ENCODE results near the gene SLC10A7.

DNA sequence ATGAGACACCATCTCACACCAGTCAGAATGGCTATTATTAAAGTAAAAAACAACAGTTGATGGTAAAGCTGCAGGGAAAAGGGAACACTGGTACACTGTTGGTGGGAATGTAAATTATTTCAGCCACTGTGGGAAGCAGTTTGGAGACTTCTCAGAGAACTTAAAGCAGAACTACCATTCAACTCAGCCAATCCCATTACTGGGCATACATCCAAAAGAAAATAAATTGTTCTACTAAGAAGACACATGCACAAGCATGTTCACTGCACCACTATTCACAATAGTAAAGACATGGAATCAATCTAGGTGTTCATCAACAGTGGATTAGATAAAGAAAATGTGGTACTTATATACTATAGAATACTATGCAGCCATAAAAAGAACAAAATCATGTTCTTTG is 172.4 kb downstream of the SLC10A7 start:
- TF ChIP-seq CTCF (IDR thresholded peaks at IDR 0.05), result no peak
- no peak for TF ChIP-seq POLR2A (IDR thresholded peaks at IDR 0.05)
- TF ChIP-seq POLR2AphosphoS5 (IDR thresholded peaks at IDR 0.05), result no peak
- TF ChIP-seq EP300 (IDR thresholded peaks at IDR 0.05), result no peak
